ENCODE measurements around the gene COQ5. TPM values are rescaled to one million over a fixed set of nuclear protein-coding genes. Genes with fewer than 3 reads are reported as not detected.

COQ5 gene
- total RNA-seq, 1 donor from 2014 or later, result 32.0 TPM

GRCh38 chr12:120496413-120497340 lies 32.3 kb downstream of the COQ5 start:
- peaks cover 4% of the 10 kb centered on the region for H3K27me3 Mint-ChIP-seq (ENCODE audit: unreplicated experiment)
- TF ChIP-seq CTCF (IDR thresholded peaks at IDR 0.05; ENCODE audit: partially characterized antibody, unreplicated experiment), result no peak

GRCh38 chr12:120495731-120496412 lies 33.1 kb downstream of the COQ5 start, which contains the start of gene DYNLL1:
Gene DYNLL1 (plus strand): TSS chr12:120496113. CDS start chr12:120496422, 309 bp downstream.
- Mint-ChIP-seq H3K36me3 (ENCODE audit: unreplicated experiment) (no peaks in the 10 kb centered on the region), H3K4me3 (ENCODE audit: unreplicated experiment) (peak within 1 kb of the TSS; percentile 98), H3K27me3 (ENCODE audit: unreplicated experiment) (peaks cover 6% of the 10 kb centered on the region), H3K9me3 (ENCODE audit: unreplicated experiment) (peaks cover 10% of the 10 kb centered on the region), H3K4me1 (ENCODE audit: low read depth, unreplicated experiment) (peaks cover 6% of the 10 kb centered on the region), H3K27ac (ENCODE audit: unreplicated experiment) (peak within 1 kb of the TSS; percentile 40)
- DNase-seq, result peak; percentile 98
- no peak for TF ChIP-seq CTCF (IDR thresholded peaks at IDR 0.05; ENCODE audit: partially characterized antibody, unreplicated experiment)

More at GRCh38 chr12:120496413-120497340, 32.3 kb downstream of the COQ5 start:
- Mint-ChIP-seq H3K4me3 (ENCODE audit: unreplicated experiment) (peak overlapping the region; percentile 98), H3K36me3 (ENCODE audit: unreplicated experiment) (no peaks in the 10 kb centered on the region), H3K27ac (ENCODE audit: unreplicated experiment) (peak overlapping the region; percentile 40), H3K9me3 (ENCODE audit: unreplicated experiment) (peaks cover 10% of the 10 kb centered on the region), H3K4me1 (ENCODE audit: low read depth, unreplicated experiment) (peaks cover 6% of the 10 kb centered on the region)
- DNase-seq, result peak; percentile 47

- H3K4me3 Mint-ChIP-seq (ENCODE audit: unreplicated experiment), result peak overlapping the region; percentile 79
- TF ChIP-seq CTCF (IDR thresholded peaks at IDR 0.05; ENCODE audit: partially characterized antibody, unreplicated experiment), result no peak
- peaks cover 6% of the 10 kb centered on the region for H3K27me3 Mint-ChIP-seq (ENCODE audit: unreplicated experiment)
- peaks cover 6% of the 10 kb centered on the region for H3K4me1 Mint-ChIP-seq (ENCODE audit: low read depth, unreplicated experiment)
- DNase-seq, result no peak
- H3K27ac Mint-ChIP-seq (ENCODE audit: unreplicated experiment), result peak overlapping the region; percentile 36
- peaks cover 10% of the 10 kb centered on the region for H3K9me3 Mint-ChIP-seq (ENCODE audit: unreplicated experiment)
- no peaks in the 10 kb centered on the region for H3K36me3 Mint-ChIP-seq (ENCODE audit: unreplicated experiment)
These were observed 33.7 kb downstream of the COQ5 start for GRCh38 chr12:120495186-120495730.

GRCh38 chr12:120490833-120491512 lies 38.0 kb downstream of the COQ5 start:
- no peak for DNase-seq
- Mint-ChIP-seq H3K27me3 (ENCODE audit: unreplicated experiment) (peaks cover 11% of the 10 kb centered on the region), H3K4me1 (ENCODE audit: low read depth, unreplicated experiment) (peaks cover 3% of the 10 kb centered on the region), H3K4me3 (ENCODE audit: unreplicated experiment) (no peak overlapping the region), H3K9me3 (ENCODE audit: unreplicated experiment) (peaks cover 9% of the 10 kb centered on the region), H3K36me3 (ENCODE audit: unreplicated experiment) (peaks cover 5% of the 10 kb centered on the region), H3K27ac (ENCODE audit: unreplicated experiment) (no peak overlapping the region)
- TF ChIP-seq CTCF (IDR thresholded peaks at IDR 0.05; ENCODE audit: partially characterized antibody, unreplicated experiment), result no peak

Measured in glutamatergic neuron (in vitro differentiated cells).